HPDE6-E6E7 (cell line): Measurements from ENCODE around the gene RAD9A.
"Not testable (repeated sequence)": the region's sequence is repeated elsewhere in the genome, so short reads cannot be mapped to it uniquely, and the experiment has no call there.

ENCODE experiments used
- DNase-seq: peaks from one replicate; pipeline ENCODE4 v3.0.0; 2011; ENCODE audit warnings: missing footprints; ENCODE audit errors: extremely low spot score

The RAD9A gene

GRCh38 chr11:67396587-67397389, 5.0 kb downstream of the RAD9A start:
- no peak for DNase-seq

DNA sequence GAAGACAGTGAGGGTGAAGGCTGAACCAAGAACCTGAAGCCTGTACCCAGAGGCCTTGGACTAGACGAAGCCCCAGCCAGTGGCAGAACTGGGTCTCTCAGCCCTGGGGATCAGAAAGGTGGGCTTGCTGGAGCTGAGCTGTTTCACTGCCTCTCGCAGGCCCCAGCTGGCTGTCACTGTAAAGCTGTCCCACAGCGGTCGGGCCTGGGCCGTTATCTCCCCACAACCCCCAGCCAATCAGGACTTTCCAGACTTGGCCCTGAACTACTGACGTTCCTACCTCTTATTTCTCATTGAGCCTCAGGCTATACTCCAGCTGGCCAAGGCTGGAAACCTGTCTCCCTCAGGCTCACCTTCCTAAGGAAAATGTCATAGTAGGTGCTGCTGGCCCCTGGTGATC, 5.8 kb downstream of the RAD9A start:
- DNase-seq: no peak

GRCh38 chr11:67397986-67398660, 6.3 kb downstream of the RAD9A start:
- DNase-seq: no peak

DNA sequence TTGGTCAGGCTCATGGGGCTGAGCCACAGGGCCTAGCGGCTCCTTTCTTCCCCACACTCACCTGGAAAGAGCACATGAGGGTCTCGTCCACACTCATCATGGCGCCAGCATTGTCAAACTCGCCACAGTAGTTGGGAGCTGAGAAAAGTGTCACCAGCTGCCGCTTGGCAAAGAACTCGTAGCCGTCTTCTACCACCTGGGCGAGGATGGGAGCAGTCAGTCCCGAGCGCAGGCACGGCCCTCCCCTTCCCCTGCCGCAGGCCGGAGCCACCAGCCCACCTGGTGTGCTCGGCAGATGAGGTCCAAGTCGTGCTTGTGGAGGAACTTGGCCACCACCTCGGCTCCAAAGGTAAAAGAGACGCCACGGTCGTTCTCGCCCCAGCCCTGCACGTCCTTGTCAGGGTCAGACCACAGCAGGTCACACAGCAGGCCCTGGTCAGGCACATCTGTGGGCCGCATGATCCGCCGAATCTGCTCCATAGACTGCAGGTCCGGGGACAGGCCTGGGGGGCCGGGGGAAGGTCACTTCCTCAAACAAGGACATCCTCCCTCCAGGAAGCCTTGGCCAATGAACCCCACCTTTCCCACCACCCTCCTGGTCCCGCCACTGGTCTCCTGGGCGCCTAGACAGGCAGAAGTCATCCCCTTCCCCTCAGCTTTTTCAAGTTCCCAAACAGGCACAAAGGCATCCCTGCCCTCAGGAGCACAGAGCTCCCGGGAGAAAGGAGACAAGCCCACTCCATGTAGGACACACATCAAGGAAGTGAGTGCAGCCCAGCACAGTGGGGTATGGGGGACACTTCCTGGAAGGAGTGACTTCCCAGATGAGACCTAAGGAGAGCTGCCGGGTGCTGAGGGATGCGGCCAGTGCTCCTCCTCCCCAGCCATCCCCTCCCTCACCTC, 7.1 kb downstream of the RAD9A start:
- DNase-seq: no peak

GRCh38 chr11:67400251-67400941, 8.6 kb downstream of the RAD9A start:
- DNase-seq: no peak

DNA sequence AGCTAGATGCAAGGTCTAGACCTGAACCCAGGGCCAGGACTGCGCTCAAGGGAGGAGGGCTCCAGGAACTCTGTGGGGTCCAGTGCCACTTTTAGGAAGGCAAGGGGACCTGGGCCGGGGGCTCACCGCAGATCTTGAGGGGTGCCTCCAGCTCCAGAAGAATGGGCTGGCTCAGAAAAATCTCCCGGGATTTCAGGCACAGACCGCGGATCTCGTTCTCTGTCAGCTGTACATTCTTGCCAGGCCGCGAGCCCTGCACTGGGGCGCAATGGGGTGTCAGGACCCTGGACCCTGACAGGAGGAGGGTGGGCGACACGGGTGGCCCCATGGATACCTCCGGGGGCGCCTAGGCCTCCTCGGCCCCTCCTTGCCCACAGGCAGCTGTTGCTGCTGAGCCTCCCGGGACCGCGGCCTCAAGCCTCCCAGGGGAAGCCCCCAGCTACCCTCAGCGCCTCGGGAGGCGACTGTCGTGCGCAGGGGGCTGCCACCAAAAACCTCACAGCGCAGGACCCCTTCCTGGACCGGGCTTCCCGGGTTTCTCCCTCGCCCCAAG, 9.2 kb downstream of the RAD9A start:
- no peak for DNase-seq

DNA sequence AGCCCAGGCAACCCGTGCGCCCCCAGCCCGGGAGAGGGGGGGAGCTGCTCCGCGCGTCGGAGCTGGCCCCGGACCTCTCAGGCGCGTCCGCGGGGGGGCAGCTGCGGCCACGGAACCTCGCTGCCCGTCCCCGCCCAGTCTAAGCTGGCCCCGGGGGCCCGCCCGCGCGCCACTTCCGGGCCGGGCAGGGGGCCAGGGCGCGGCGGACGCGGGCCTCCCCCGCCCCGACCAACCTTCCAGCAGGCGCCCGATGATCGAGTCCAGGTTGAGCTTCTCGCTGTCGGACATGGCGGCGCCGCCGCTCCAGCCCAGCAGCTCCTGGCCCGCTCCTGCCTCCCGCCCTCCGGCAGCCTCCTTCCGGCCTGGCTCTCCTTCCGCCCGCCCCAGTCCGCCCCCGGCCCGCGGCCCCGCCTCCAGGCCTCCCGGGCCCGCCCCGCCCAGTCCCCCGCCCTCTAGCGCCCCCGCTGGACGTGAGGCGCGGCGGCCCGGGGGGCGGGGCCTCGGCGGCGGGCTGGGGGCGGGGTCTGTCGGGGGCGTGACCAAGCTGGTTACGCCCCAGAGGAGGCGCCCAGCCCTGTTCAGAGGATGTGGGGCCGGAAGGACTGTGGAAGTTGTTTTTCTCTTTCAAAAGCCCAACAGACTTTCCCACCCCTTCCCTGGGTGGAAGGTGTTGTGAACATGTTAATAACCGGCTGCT, 9.9 kb downstream of the RAD9A start, which contains the start of gene PPP1CA:
PPP1CA (minus strand) TSS at position 364 of the 697 bp plus-strand sequence; CDS start at position 288, 76 bp downstream.
- DNase-seq: peak; percentile 91

- DNase-seq: not testable (repeated sequence)
These were observed 10.5 kb downstream of the RAD9A start for GRCh38 chr11:67402192-67402839.

DNA sequence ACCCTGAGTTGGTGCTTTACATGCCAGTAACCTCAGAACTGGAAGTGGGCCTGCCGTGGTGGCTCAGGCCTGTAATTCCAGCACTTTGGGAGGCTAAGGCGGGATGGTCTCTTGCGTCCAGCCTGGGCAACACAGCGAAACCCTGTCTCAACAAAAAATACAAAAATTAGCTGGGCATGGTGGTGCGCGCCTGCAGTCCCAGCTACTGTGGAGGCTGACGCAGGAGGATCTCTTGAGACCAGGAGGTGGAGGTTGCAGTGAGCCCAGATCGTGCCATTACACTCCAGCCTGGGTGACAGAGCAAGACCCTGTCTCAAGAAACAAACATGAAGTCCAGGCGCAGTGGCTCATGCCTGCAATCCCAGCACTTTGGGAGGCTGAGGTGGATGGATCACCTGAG, 11.3 kb downstream of the RAD9A start:
- DNase-seq: not testable (repeated sequence)

DNA sequence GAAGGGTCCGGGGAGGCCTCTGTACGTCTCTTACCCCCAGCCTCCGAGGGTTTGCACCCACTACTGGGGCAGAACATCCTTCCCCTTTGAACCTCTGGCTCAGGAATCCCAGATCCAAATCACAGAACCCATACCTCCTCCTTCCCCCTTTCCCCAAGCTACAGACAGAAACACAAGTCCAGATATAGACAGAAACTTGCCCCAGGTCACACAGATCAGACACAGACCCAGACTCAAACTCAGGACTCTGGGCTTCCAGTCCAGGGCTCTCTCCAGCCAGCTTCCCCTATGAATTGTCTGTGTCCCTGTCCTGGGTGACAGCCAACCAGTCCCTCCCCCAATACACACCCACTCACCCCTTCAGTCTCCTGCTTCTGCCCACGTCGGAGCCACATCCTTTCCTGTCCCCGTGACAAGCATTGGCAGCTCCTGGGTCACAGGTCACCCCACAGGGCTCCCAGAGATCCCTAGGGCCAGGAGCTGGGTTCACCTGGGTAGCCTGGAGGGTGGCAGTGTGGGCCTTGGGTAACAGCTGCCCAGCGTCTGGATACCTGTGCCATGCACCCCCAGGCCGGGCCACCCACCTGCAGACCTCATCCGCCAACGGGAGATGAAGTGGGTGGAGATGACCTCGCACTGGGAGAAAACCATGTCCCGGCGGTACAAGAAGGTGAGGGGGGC, 12.9 kb downstream of the RAD9A start:
- no peak for DNase-seq

DNA sequence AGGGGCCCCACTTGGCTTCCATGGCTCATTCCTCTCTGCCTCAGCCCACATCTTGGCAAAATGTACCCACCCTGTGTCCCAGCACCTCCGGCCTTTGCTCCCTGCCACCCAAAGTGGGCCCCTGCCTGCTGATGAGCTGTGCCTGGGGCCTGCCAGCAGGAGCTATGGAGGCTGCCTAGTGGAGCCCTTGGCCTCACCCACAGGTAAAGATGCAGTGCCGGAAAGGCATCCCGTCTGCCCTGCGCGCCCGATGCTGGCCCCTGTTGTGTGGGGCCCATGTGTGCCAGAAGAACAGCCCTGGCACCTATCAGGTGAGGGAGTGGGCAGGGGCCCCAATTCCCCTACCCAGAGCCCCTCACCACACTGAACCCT, 13.4 kb downstream of the RAD9A start:
- DNase-seq: no peak

DNA sequence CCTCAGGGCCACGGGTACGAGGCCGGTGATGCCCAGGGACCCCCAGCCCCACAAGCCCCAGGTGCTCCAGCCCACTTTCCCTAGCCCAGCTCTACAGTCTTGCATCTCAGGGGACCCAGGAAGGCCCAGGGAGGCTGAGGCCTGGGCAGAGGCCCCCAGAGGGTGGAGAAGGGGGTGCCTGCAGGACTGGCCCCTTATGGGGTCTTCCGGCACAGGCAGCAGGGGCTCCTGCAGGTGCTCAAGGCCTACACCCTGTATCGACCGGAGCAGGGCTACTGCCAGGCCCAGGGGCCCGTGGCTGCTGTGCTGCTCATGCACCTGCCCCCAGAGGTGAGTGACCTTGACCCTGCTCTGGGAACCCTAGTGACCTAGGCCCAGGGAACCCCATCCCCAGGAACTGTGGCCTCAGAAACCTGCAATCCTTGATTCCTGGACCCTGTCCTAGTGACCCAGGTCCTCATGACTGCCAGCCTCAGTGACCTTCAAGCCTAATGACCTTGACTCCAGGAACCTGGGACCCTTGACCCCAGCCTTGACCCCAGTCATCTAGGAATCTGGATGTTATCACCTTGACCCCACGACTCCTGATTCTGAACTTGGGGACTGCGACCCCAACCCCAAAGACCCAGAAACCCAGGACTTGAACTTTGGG, 14.0 kb downstream of the RAD9A start:
- no peak for DNase-seq

- DNase-seq: no peak
These were observed 14.7 kb downstream of the RAD9A start for GRCh38 chr11:67406420-67406968.

GRCh38 chr11:67406969-67407687, 15.3 kb downstream of the RAD9A start:
- no peak for DNase-seq

DNA sequence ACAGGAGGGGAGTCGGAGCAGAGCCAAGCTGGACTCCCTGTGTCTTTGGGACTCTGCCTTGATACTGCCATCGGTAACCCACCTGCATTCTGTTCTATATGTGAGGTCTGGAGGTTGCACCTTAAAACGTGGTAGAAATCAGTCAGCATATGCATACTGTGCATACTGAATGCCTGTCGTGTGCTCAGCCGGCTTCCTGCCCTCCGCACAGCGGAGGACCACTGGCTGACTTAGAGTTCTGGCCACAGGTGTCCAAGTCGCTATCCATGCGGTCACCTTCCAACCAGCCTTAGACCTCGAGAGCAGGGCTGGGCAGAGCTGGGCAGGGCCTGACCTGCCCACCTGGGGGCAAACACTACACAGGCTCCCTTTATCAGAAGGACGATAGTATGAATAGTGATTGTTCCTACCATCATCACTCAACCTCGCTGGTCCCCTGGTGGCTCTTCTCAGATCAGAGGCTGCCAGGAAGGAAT, 15.9 kb downstream of the RAD9A start:
- DNase-seq: no peak

DNA sequence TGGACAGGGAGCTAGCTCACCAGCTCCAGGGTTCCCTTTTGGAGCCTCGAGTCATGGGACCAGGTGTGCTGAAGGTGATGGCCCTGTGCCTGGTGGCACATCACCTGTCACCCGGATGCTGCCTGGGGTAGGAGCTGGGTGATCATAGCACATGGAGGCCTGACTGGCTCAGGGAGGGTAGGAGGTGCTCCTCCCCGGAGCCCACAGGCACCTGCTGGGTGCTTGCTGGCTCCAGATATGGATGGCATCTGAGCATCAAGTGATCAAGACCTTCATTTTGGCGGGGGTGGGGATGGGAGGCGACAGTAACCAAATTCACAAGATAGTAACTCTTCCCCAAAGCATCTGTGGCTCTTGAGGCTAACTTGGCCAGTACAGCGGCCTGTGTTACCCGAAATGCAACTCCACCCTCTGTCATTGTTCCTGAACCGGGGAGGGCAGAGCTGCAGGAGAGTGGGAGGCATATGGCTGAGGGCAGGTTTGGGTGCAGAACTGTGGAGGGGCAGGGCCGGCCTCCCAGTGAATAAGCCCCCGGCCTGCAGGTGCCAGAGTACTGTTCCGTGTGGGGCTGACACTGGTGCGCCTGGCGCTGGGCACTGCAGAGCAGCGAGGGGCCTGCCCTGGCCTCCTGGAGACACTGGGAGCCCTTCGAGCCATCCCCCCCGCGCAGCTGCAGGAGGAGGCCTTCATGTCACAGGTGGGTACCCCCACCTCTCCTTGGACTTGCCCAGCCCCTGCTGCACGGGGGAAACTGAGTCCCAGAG, 16.8 kb downstream of the RAD9A start:
- DNase-seq: no peak

DNA sequence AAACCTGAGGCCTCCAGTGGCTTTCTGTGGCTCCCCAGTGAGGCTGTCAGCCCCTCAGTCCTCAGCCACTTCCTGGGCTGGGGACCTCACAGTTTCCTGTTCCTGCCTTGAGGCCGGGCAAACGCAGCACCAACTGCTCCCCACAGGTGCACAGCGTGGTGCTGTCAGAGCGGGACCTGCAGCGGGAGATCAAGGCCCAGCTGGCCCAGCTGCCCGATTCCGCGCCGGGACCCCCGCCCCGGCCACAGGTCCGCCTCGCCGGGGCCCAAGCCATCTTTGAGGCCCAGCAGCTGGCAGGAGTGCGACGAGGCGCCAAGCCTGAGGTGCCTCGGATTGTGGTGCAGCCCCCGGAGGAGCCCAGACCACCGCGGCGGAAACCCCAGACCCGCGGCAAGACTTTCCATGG, 17.5 kb downstream of the RAD9A start:
- no peak for DNase-seq
